ENCODE data around the gene ZEB2.
A peak's percentile ranks its signal among the peaks of the same experiment; 100 is the strongest.

The ZEB2 gene

GRCh38 chr2:144383571-144384100 is 136.3 kb downstream of the ZEB2 start:
- H3K27me3 ChIP-seq (ENCODE audit: insufficient read depth, low read length, poor library complexity, severe bottlenecking), result no peaks in the 10 kb centered on the region
- no peak overlapping the region for H3K4me2 ChIP-seq (ENCODE audit: low read depth, low read length, poor library complexity, severe bottlenecking)
- H3K79me2 ChIP-seq (ENCODE audit: insufficient read depth, low read length), result no peaks in the 10 kb centered on the region
- no peaks in the 10 kb centered on the region for H4K20me1 ChIP-seq (ENCODE audit: insufficient read depth, low read length, poor library complexity, severe bottlenecking)
- H3K9me2 ChIP-seq (replicated peaks; ENCODE audit: low read depth, low read length), result no peaks in the 10 kb centered on the region
- H3K36me3 ChIP-seq (ENCODE audit: insufficient read depth, low read length), result no peaks in the 10 kb centered on the region; the same call in 1 of the 2 replicates
- H3K4me1 ChIP-seq (ENCODE audit: insufficient read depth, low read length, poor library complexity, severe bottlenecking), result peaks cover 19% of the 10 kb centered on the region
- no peaks in the 10 kb centered on the region for H3F3A ChIP-seq (ENCODE audit: low read depth)
- no peak for TF ChIP-seq EZH2phosphoT487 (IDR thresholded peaks at IDR 0.05; ENCODE audit: borderline replicate concordance)
- TF ChIP-seq, protein P1, sequence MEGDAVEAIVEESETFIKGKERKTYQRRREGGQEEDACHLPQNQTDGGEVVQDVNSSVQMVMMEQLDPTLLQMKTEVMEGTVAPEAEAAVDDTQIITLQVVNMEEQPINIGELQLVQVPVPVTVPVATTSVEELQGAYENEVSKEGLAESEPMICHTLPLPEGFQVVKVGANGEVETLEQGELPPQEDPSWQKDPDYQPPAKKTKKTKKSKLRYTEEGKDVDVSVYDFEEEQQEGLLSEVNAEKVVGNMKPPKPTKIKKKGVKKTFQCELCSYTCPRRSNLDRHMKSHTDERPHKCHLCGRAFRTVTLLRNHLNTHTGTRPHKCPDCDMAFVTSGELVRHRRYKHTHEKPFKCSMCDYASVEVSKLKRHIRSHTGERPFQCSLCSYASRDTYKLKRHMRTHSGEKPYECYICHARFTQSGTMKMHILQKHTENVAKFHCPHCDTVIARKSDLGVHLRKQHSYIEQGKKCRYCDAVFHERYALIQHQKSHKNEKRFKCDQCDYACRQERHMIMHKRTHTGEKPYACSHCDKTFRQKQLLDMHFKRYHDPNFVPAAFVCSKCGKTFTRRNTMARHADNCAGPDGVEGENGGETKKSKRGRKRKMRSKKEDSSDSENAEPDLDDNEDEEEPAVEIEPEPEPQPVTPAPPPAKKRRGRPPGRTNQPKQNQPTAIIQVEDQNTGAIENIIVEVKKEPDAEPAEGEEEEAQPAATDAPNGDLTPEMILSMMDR (conservative IDR thresholded peaks at IDR 0.05; ENCODE audit: low read length), result no peak
- no peak overlapping the region for H3K4me3 ChIP-seq (ENCODE audit: low read length, poor library complexity, severe bottlenecking)
- H3K9ac ChIP-seq (ENCODE audit: low read depth, low read length, poor library complexity, severe bottlenecking), result no peak overlapping the region
- no peaks in the 10 kb centered on the region for H3K9me3 ChIP-seq (ENCODE audit: insufficient read depth, low read depth, low read length)
- H2AFZ ChIP-seq (ENCODE audit: low read length), result no peak overlapping the region

GRCh38 chr2:144382849-144383248 is 137.1 kb downstream of the ZEB2 start:
- Histone ChIP-seq H4K20me1 (ENCODE audit: insufficient read depth, low read length, poor library complexity, severe bottlenecking) (no peaks in the 10 kb centered on the region), H3K36me3 (ENCODE audit: insufficient read depth, low read length) (no peaks in the 10 kb centered on the region), H3K4me3 (ENCODE audit: low read length, poor library complexity, severe bottlenecking) (peak overlapping the region; percentile 46), H3K79me2 (ENCODE audit: insufficient read depth, low read length) (no peaks in the 10 kb centered on the region), H3F3A (ENCODE audit: low read depth) (no peaks in the 10 kb centered on the region), H3K9ac (ENCODE audit: low read depth, low read length, poor library complexity, severe bottlenecking) (no peak overlapping the region), H3K4me2 (ENCODE audit: low read depth, low read length, poor library complexity, severe bottlenecking) (peak overlapping the region; percentile 67), H2AFZ (ENCODE audit: low read length) (no peak overlapping the region), H3K4me1 (ENCODE audit: insufficient read depth, low read length, poor library complexity, severe bottlenecking) (peaks cover 21% of the 10 kb centered on the region), H3K27me3 (ENCODE audit: insufficient read depth, low read length, poor library complexity, severe bottlenecking) (no peaks in the 10 kb centered on the region), H3K9me2 (replicated peaks; ENCODE audit: low read depth, low read length) (no peaks in the 10 kb centered on the region), H3K9me3 (ENCODE audit: insufficient read depth, low read depth, low read length) (no peaks in the 10 kb centered on the region)
- TF ChIP-seq EZH2phosphoT487 (IDR thresholded peaks at IDR 0.05; ENCODE audit: borderline replicate concordance), result no peak
- TF ChIP-seq, protein P1 (conservative IDR thresholded peaks at IDR 0.05; ENCODE audit: low read length), result no peak

- no peaks in the 10 kb centered on the region for H3K36me3 ChIP-seq (ENCODE audit: insufficient read depth, low read length)
- H4K20me1 ChIP-seq (ENCODE audit: insufficient read depth, low read length, poor library complexity, severe bottlenecking), result no peaks in the 10 kb centered on the region
- H3K79me2 ChIP-seq (ENCODE audit: insufficient read depth, low read length), result no peaks in the 10 kb centered on the region
- H2AFZ ChIP-seq (ENCODE audit: low read length), result no peak overlapping the region
- H3K9me2 ChIP-seq (replicated peaks; ENCODE audit: low read depth, low read length), result no peaks in the 10 kb centered on the region
- no peaks in the 10 kb centered on the region for H3K27me3 ChIP-seq (ENCODE audit: insufficient read depth, low read length, poor library complexity, severe bottlenecking)
- H3K4me2 ChIP-seq (ENCODE audit: low read depth, low read length, poor library complexity, severe bottlenecking), result peak overlapping the region; percentile 67
- TF ChIP-seq EZH2phosphoT487 (IDR thresholded peaks at IDR 0.05; ENCODE audit: borderline replicate concordance), result no peak
- TF ChIP-seq, protein P1 (conservative IDR thresholded peaks at IDR 0.05; ENCODE audit: low read length), result no peak
- H3K9ac ChIP-seq (ENCODE audit: low read depth, low read length, poor library complexity, severe bottlenecking), result no peak overlapping the region
- no peak overlapping the region for H3K4me3 ChIP-seq (ENCODE audit: low read length, poor library complexity, severe bottlenecking)
- H3K4me1 ChIP-seq (ENCODE audit: insufficient read depth, low read length, poor library complexity, severe bottlenecking), result peaks cover 26% of the 10 kb centered on the region
- H3K9me3 ChIP-seq (ENCODE audit: insufficient read depth, low read depth, low read length), result no peaks in the 10 kb centered on the region
- no peaks in the 10 kb centered on the region for H3F3A ChIP-seq (ENCODE audit: low read depth)
Observed at GRCh38 chr2:144381716-144382115, 138.2 kb downstream of the ZEB2 start.

Data from Loucy (cell line).